Uterus (tissue), 4 donors: ENCODE data around the gene GPR158. TPM values are rescaled to one million over a fixed set of nuclear protein-coding genes. Genes with fewer than 3 reads are reported as not detected.

Source experiments
- DNase-seq, 2 donors: peaks; one replicate each; pipeline ENCODE4 v3.0.0-alpha.2; 2019 to 2020
- H3K27ac ChIP-seq, 2 donors: fragments of 200-600 bp; sonication (generic); 1 replicate in 1 of 2; 2 replicates in 1 of 2; pipeline ENCODE4 v1.5.1; 2016 to 2018
- H3K27me3 ChIP-seq, 2 donors: fragments of 200-600 bp; sonication (generic); one replicate each; pipeline ENCODE4 v1.5.1; 2018 to 2019; ENCODE audit warnings: control low read depth in 1 of 2
- H3K36me3 ChIP-seq, 2 donors: fragments of 200-600 bp; sonication (generic); one replicate each; pipeline ENCODE4 v1.5.1; 2019; ENCODE audit warnings: control low read depth in 1 of 2
- H3K4me1 ChIP-seq, 2 donors: fragments of 200-600 bp; sonication (generic); one replicate each; pipeline ENCODE4 v1.5.1; 2018 to 2019; ENCODE audit warnings: control low read depth in 1 of 2
- H3K4me3 ChIP-seq, 2 donors: fragments of 200-600 bp; sonication (generic); 1 replicate in 1 of 2; 2 replicates in 1 of 2; pipeline ENCODE4 v1.5.1; 2018 to 2019; ENCODE audit warnings: mild to moderate bottlenecking in 1 of 2
- H3K9me3 ChIP-seq, 2 donors: fragments of 200-600 bp; sonication (generic); one replicate each; pipeline ENCODE4 v1.5.1; 2019; ENCODE audit warnings: control low read depth in 1 of 2
- CTCF ChIP-seq, 4 experiments: fragments of 200-600 bp in 2 of 4; fragments of 450-650 bp in 2 of 4; sonication (generic) in 2 of 4; IDR thresholded peaks; one replicate each; pipeline ENCODE4 v1.5.1; 2016 to 2019; ENCODE audit warnings: antibody characterized with exemption in 4 of 4, mild to moderate bottlenecking in 2 of 4, moderate library complexity in 1 of 4
- POLR2A ChIP-seq, 2 donors: fragments of 450-650 bp; IDR thresholded peaks; one replicate each; pipeline ENCODE4 v1.6.1; 2016; ENCODE audit warnings: antibody characterized with exemption in 2 of 2, mild to moderate bottlenecking in 1 of 2, moderate library complexity in 1 of 2
- intact Hi-C: fragments of 100-400 bp; cut with DNase I; formaldehyde crosslinking; loops from one replicate; pipeline ENCODE4 v1.15.1; 2023; ENCODE audit warnings: low total_unique reads
- total RNA-seq, 4 donors: library from RNA; depleted of rRNA in 3 of 4; stranded (reverse); fragments of >200 nt in 3 of 4; gene quantifications; one replicate each; pipeline versions ENCODE4 v1.1.0 to v1.2.4, GENCODE V29; 2014 to 2023
- donor health status: DM: yes; HTN: yes; CAD: no.

Gene GPR158
- total RNA-seq, 4 donors from 2014 or later: 0.07 TPM; not detected in 3

GRCh38 chr10:25231751-25232150 is 57.0 kb downstream of the GPR158 start:
- Histone ChIP-seq H3K27ac (no peak overlapping the region), H3K9me3 (no peaks in the 10 kb centered on the region), H3K4me1 (no peaks in the 10 kb centered on the region), H3K27me3 (no peaks in the 10 kb centered on the region), H3K36me3 (no peaks in the 10 kb centered on the region), H3K4me3 (no peak overlapping the region)
- intact Hi-C loops: no loop called here
- TF ChIP-seq POLR2A (IDR thresholded peaks at IDR 0.05): no peak
- TF ChIP-seq CTCF (IDR thresholded peaks at IDR 0.05): no peak
- no peak for DNase-seq

DNA sequence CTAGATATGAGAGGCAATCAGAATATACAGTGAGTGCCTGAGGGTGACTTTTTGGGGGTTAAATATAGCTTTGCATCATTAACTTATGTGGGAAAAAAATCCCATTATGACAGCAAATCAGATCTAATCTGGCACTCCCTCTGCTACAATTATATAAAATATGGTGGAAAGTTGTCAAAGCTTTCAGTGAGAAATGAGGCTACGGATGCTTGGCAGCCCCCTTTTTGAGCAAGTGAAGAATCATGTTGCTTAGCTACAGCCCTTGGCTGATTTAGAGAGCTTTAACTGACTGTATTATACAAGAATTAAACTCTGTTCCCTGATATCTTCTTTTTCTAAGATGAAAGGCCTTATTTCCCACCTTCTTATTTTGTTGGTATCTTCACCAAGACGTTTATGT is 57.4 kb downstream of the GPR158 start:
- TF ChIP-seq CTCF (IDR thresholded peaks at IDR 0.05) (no peak), POLR2A (IDR thresholded peaks at IDR 0.05) (no peak)
- intact Hi-C loops: no loop called here
- no peak for DNase-seq
- Histone ChIP-seq H3K9me3 (no peaks in the 10 kb centered on the region), H3K4me3 (no peak overlapping the region), H3K4me1 (no peaks in the 10 kb centered on the region), H3K27ac (no peak overlapping the region), H3K36me3 (no peaks in the 10 kb centered on the region), H3K27me3 (no peaks in the 10 kb centered on the region)

DNA sequence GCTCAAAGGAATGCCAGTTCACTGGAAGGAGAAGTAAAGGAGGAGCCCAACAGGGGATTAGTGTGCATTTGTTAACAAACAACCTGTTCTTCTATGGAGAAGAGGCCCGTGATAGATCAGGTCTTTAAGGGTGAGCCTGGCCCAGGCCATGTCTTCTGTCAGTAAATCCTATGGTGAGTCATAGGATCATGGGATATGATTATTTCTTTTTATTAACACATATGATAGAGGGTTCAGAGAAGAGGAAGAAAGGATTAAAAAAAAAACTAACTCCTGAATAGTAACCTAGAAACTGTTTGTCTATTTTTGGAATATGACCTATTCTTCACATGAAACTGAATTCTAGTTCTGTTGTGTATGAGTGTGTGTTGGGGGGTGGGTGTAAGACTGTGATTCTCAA is 70.4 kb downstream of the GPR158 start:
- Histone ChIP-seq H3K4me1 (no peaks in the 10 kb centered on the region), H3K4me3 (no peak overlapping the region), H3K36me3 (no peaks in the 10 kb centered on the region), H3K9me3 (no peaks in the 10 kb centered on the region), H3K27me3 (no peaks in the 10 kb centered on the region), H3K27ac (no peak overlapping the region)
- no peak for DNase-seq
- TF ChIP-seq CTCF (IDR thresholded peaks at IDR 0.05): no peak
- intact Hi-C loops: no loop called here

DNA sequence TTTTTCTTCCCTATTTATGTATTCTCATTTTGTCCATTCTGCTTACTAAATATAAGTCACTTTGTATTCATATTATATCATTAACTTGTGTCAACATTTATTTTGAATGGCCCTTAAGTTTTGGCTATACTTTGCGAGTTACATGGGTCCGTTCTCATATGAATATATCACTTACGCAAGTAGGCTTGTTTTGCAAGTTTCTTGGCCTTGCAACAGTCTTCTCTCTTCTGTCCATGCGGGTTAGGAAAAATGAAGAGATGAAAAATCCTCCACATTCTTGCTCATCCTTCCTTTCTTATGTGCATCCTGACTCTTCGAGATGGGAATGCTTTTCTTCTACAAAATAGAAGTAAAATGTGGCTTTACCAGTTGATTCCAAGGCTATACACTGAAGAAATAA is 82.8 kb downstream of the GPR158 start:
- DNase-seq: no peak
- Histone ChIP-seq H3K4me1 (no peaks in the 10 kb centered on the region), H3K27me3 (no peaks in the 10 kb centered on the region), H3K9me3 (no peaks in the 10 kb centered on the region), H3K27ac (no peak overlapping the region), H3K4me3 (no peak overlapping the region), H3K36me3 (no peaks in the 10 kb centered on the region)
- intact Hi-C loops: no loop called here
- no peak for TF ChIP-seq CTCF (IDR thresholded peaks at IDR 0.05)
- no peak for TF ChIP-seq POLR2A (IDR thresholded peaks at IDR 0.05)

DNA sequence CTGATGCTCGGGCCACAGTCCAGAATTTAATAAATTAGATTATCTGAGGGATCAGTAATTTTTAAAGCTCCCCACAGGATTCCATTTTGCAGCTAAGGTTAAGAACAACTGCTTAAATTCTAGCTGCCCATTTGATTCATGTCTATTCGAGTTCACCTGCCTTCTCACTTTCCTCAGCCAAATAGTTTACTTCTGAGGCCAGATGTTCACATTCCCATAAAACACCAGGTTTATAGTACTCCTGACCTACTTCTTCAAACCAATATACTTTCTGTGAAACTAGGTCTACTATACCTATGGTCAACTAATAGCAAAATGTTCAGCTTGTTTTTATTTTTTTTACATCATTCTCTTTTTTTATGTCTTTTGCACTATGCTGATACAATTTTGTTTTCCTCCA is 86.3 kb downstream of the GPR158 start:
- DNase-seq: no peak
- Histone ChIP-seq H3K27ac (no peak overlapping the region), H3K4me3 (no peak overlapping the region), H3K4me1 (no peaks in the 10 kb centered on the region), H3K36me3 (no peaks in the 10 kb centered on the region), H3K27me3 (no peaks in the 10 kb centered on the region), H3K9me3 (no peaks in the 10 kb centered on the region)
- TF ChIP-seq CTCF (IDR thresholded peaks at IDR 0.05): no peak
- intact Hi-C loops: no loop called here
